ENCODE data around the gene RAB11FIP4. TPM values are rescaled to one million over a fixed set of nuclear protein-coding genes. Genes with fewer than 3 reads are reported as not detected.

RAB11FIP4 gene
- polyA plus RNA-seq, 4 donors, result 11.6 to 33.8 (median 18.7) TPM

DNA sequence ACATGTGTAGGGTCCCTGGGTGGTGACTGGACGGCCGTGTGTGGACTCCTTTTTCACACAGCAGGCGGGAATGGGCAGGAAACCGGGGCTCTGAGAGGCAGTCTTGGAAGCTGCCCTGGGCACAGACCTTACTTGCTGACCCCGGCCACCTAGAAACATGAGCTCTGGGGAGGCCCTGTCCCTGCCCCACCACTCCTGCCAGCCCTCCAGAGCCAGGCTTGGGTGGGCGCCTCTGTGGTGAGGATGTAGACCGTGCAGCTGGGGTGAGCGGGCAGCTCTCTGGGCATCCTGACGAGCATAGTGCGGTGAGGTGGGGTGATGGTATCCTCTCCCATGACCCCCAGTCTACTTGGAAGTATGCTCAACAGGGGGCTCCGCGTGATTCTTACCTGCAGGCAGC is 121.3 kb downstream of the RAB11FIP4 start:
- 94 to 95% (median 94%) methylated on average over 12 of the region's 12 CpGs for WGBS, 3 donors

DNA sequence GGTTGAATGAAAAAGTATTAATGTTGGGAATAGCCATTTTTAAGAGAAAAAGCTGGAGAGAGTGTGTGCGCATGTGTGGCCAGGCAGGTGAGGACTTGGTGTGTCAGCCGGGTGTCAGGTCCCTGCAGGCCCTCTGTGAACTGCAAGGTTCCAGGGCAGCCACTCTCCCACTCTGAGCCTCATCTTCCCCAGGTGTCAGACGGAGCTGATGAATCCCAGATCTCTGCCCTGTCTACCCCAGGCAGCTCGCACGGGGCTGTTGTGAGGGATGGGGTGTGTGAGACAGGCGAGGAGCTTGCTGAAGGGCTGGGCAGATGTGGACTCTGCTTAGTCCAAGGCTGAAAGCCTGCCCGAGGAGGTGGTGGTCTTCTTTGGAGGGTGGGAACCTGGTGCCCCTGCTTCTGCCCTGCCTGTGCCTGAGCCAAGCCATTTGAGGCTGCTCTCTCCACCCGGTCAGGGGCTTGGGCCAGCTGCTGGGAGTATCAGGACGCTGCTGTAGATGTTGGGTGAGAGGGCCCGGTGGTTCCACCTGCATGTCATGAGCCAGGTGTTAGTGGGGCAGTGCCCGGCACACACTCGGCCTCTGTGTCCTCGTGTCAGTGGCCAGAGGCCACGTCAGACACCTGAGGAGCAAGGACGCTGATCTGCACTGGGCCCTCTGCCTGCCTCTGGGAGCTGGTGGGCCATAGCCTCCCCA is 122.4 kb downstream of the RAB11FIP4 start:
- Histone ChIP-seq H3K4me1 (ENCODE audit: control insufficient read depth in 3 of 3, insufficient read depth in 2 of 3, low read depth in 1 of 3, low read length in 2 of 3) (peaks cover 0 to 18% (median 0%) of the 10 kb centered on the region in 3 donors), H3K36me3 (ENCODE audit: control insufficient read depth in 3 of 3, insufficient read depth in 2 of 3, low read depth in 1 of 3, low read length in 3 of 3) (peaks cover 0 to 58% (median 3%) of the 10 kb centered on the region in 3 donors), H3K9me3 (ENCODE audit: control insufficient read depth in 2 of 2, insufficient read depth in 1 of 2, low read depth in 1 of 2, low read length in 1 of 2) (no peaks in the 10 kb centered on the region), H3K27ac (ENCODE audit: low read depth in 1 of 3, low read length in 2 of 3) (no peak overlapping the region), H3K27me3 (ENCODE audit: control insufficient read depth in 3 of 3, insufficient read depth in 3 of 3, low read length in 3 of 3) (no peaks in the 10 kb centered on the region), H3K4me3 (ENCODE audit: low read depth in 1 of 3, low read length in 3 of 3) (no peak overlapping the region)
- WGBS, 3 donors, result 85 to 89% (median 87%) methylated on average over 14 to 15 of the region's 15 CpGs
- FAIRE-seq, result no peak
- DNase-seq, result no peak

More for the DNA sequence above, 121.3 kb downstream of the RAB11FIP4 start:
- no peak for DNase-seq
- no peak for FAIRE-seq
- Histone ChIP-seq H3K4me3 (ENCODE audit: low read depth in 1 of 3, low read length in 3 of 3) (no peak overlapping the region), H3K4me1 (ENCODE audit: control insufficient read depth in 3 of 3, insufficient read depth in 2 of 3, low read depth in 1 of 3, low read length in 2 of 3) (peaks cover 0 to 18% (median 9%) of the 10 kb centered on the region in 3 donors), H3K36me3 (ENCODE audit: control insufficient read depth in 3 of 3, insufficient read depth in 2 of 3, low read depth in 1 of 3, low read length in 3 of 3) (peaks cover 0 to 53% (median 3%) of the 10 kb centered on the region in 3 donors), H3K27me3 (ENCODE audit: control insufficient read depth in 3 of 3, insufficient read depth in 3 of 3, low read length in 3 of 3) (no peaks in the 10 kb centered on the region), H3K27ac (ENCODE audit: low read depth in 1 of 3, low read length in 2 of 3) (no peak overlapping the region), H3K9me3 (ENCODE audit: control insufficient read depth in 2 of 2, insufficient read depth in 1 of 2, low read depth in 1 of 2, low read length in 1 of 2) (no peaks in the 10 kb centered on the region)

DNA sequence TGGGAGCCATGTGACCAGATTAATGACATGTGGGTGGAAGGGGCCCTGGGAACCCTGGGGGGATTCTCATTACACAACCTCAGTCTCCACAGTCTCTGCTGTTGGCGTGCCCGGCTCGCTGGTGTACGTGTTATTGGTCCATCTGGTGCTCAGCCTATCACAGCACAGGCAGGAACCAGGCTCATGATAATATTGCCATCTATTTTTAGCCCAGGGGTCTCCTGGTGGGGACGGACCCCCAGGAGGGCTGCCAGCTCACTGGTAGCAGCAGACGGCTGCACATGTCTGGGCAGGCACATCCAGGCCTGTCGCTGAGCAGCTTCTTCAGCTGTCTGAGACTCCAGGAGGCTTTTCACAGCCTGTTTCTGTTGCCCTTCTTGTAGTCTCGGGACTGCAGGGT is 123.8 kb downstream of the RAB11FIP4 start:
- FAIRE-seq (no peak), DNase-seq (no peak)
- Histone ChIP-seq H3K27ac (ENCODE audit: low read depth in 1 of 3, low read length in 2 of 3) (no peak overlapping the region), H3K9me3 (ENCODE audit: control insufficient read depth in 2 of 2, insufficient read depth in 1 of 2, low read depth in 1 of 2, low read length in 1 of 2) (no peaks in the 10 kb centered on the region), H3K27me3 (ENCODE audit: control insufficient read depth in 3 of 3, insufficient read depth in 3 of 3, low read length in 3 of 3) (no peaks in the 10 kb centered on the region), H3K4me1 (ENCODE audit: control insufficient read depth in 3 of 3, insufficient read depth in 2 of 3, low read depth in 1 of 3, low read length in 2 of 3) (peaks cover 0 to 7% (median 0%) of the 10 kb centered on the region in 3 donors), H3K4me3 (ENCODE audit: low read depth in 1 of 3, low read length in 3 of 3) (no peak overlapping the region), H3K36me3 (ENCODE audit: control insufficient read depth in 3 of 3, insufficient read depth in 2 of 3, low read depth in 1 of 3, low read length in 3 of 3) (peaks cover 0 to 57% (median 3%) of the 10 kb centered on the region in 3 donors)
- WGBS, 3 donors, result 83 to 90% (median 87%) methylated on average over 8 of the region's 8 CpGs

DNA sequence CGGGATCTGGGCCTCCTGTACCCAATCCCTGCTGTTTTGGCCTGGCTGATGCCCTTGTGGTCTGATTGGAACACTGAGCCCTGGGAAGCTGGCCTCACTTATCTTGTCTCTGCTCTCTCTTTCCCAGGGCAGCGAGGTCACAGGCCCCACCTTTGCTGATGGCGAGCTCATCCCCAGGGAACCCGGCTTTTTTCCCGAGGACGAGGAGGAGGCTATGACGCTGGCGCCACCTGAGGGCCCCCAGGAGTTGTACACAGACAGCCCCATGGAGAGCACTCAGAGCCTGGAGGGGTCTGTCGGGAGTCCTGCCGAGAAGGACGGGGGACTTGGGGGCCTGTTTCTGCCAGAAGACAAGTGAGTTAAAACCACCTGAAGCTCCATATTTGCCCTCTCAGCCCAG is 126.0 kb downstream of the RAB11FIP4 start:
- FAIRE-seq (no peak), DNase-seq (peak in 1 of 2 donors; percentile 38)
- no peak overlapping the region for H3K27ac ChIP-seq (ENCODE audit: low read depth in 1 of 3, low read length in 2 of 3)
- peaks cover 0 to 3% (median 0%) of the 10 kb centered on the region in 3 donors for H3K4me1 ChIP-seq (ENCODE audit: control insufficient read depth in 3 of 3, insufficient read depth in 2 of 3, low read depth in 1 of 3, low read length in 2 of 3)
- H3K27me3 ChIP-seq (ENCODE audit: control insufficient read depth in 3 of 3, insufficient read depth in 3 of 3, low read length in 3 of 3), result no peaks in the 10 kb centered on the region
- no peak overlapping the region for H3K4me3 ChIP-seq (ENCODE audit: low read depth in 1 of 3, low read length in 3 of 3)
- WGBS, 3 donors, result 48 to 60% (median 54%) methylated on average over 11 of the region's 11 CpGs
- peaks cover 0 to 3% of the 10 kb centered on the region in 2 donors for H3K9me3 ChIP-seq (ENCODE audit: control insufficient read depth in 2 of 2, insufficient read depth in 1 of 2, low read depth in 1 of 2, low read length in 1 of 2)
- peaks cover 2 to 58% (median 6%) of the 10 kb centered on the region in 3 donors for H3K36me3 ChIP-seq (ENCODE audit: control insufficient read depth in 3 of 3, insufficient read depth in 2 of 3, low read depth in 1 of 3, low read length in 3 of 3)

DNA sequence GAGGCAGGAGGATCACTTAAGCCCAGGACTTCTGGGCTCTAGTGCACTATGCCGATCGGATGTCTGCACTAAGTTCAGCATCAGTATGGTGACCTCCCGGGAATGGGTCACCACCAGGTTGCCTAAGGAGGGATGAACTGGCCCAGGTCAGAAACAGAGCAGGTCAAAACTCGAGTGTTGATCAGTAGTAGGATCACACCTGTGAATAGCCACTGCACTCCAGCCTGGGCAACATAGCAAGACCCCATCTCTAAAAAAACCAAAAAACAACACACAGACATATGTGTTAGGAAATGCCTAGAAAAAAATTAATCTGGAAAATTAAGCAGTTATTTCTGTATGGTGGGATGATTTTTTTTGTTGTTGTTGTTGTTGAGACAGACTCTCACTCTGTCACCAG is 127.0 kb downstream of the RAB11FIP4 start:
- WGBS, 3 donors, result 88 to 95% (median 93%) methylated on average over 4 of the region's 4 CpGs

DNA sequence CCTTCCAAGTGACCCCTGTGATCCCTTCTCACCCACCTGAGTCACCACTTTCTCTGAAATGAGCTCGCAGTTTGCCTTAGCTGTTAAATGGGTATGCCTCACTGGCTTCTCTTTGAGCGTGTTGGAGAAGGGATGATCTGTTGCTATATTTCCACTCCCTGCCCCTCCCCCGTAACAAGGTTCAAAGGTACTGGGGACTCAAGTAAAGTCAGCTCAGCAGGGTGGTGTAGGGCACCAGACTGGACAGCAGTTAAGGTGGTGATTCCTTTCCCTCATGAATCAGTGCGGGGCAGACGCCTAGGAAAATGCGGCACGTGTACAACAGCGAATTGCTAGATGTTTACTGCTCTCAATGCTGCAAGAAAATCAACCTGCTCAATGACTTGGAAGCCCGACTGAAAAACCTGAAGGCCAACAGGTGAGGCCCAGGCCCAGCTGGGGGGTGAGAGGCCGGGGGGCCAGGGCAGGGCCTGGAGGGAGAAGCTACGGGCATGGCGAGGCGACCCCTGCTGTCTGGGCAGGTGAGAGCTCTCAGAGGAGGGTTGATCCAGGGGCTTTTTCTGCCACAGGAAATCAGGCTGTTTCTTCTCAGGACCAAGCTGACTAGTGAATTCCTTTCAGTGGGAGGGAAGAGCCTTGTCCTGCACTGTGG is 130.3 kb downstream of the RAB11FIP4 start:
- Histone ChIP-seq H3K4me3 (ENCODE audit: low read depth in 1 of 3, low read length in 3 of 3) (no peak overlapping the region), H3K9me3 (ENCODE audit: control insufficient read depth in 2 of 2, insufficient read depth in 1 of 2, low read depth in 1 of 2, low read length in 1 of 2) (peaks cover 0 to 30% of the 10 kb centered on the region in 2 donors), H3K36me3 (ENCODE audit: control insufficient read depth in 3 of 3, insufficient read depth in 2 of 3, low read depth in 1 of 3, low read length in 3 of 3) (peaks cover 7 to 80% (median 8%) of the 10 kb centered on the region in 3 donors), H3K4me1 (ENCODE audit: control insufficient read depth in 3 of 3, insufficient read depth in 2 of 3, low read depth in 1 of 3, low read length in 2 of 3) (peaks cover 0 to 3% (median 0%) of the 10 kb centered on the region in 3 donors), H3K27ac (ENCODE audit: low read depth in 1 of 3, low read length in 2 of 3) (no peak overlapping the region), H3K27me3 (ENCODE audit: control insufficient read depth in 3 of 3, insufficient read depth in 3 of 3, low read length in 3 of 3) (no peaks in the 10 kb centered on the region)
- 90 to 92% (median 90%) methylated on average over 13 of the region's 13 CpGs for WGBS, 3 donors
- DNase-seq (peak; percentile 35 to 71), FAIRE-seq (no peak)

More for the DNA sequence above, 127.0 kb downstream of the RAB11FIP4 start:
- peaks cover 0 to 13% of the 10 kb centered on the region in 2 donors for H3K9me3 ChIP-seq (ENCODE audit: control insufficient read depth in 2 of 2, insufficient read depth in 1 of 2, low read depth in 1 of 2, low read length in 1 of 2)
- H3K36me3 ChIP-seq (ENCODE audit: control insufficient read depth in 3 of 3, insufficient read depth in 2 of 3, low read depth in 1 of 3, low read length in 3 of 3), result peaks cover 2 to 68% (median 11%) of the 10 kb centered on the region in 3 donors
- DNase-seq (no peak), FAIRE-seq (no peak)
- peaks cover 0 to 3% (median 0%) of the 10 kb centered on the region in 3 donors for H3K4me1 ChIP-seq (ENCODE audit: control insufficient read depth in 3 of 3, insufficient read depth in 2 of 3, low read depth in 1 of 3, low read length in 2 of 3)
- no peak overlapping the region for H3K27ac ChIP-seq (ENCODE audit: low read depth in 1 of 3, low read length in 2 of 3)
- no peak overlapping the region for H3K4me3 ChIP-seq (ENCODE audit: low read depth in 1 of 3, low read length in 3 of 3)
- H3K27me3 ChIP-seq (ENCODE audit: control insufficient read depth in 3 of 3, insufficient read depth in 3 of 3, low read length in 3 of 3), result no peaks in the 10 kb centered on the region

DNA sequence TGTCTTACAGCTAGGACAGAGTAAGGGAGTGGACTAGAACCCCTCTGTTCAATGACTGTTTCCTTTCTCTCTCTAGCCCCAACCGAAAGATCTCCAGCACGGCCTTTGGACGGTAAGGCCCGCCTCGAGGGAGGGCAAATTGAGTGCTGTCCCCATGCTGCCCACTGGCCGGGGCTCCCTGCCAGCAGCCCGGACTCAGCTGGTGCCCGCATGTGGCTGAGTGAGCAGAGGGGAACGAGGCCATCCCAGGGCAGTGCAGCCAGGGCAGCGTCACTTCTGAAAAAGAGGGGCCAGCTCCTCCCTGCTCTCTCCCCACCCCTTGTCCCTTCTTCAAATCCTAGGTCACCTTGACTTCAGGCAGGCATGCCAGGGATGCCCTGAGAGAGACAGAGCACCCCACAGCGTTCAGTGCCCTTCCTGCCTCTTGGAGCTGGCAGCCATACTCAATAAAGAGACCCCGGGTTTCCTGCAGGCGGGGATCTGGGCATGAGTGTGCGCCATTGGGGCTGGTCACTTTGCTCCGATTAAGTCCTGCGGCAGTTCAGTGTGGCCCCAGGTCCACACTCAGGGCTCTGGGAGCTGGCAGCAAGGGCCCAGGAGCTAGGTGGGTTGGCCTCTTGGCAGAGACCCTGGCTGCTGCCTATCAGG is 130.9 kb downstream of the RAB11FIP4 start:
- H3K36me3 ChIP-seq (ENCODE audit: control insufficient read depth in 3 of 3, insufficient read depth in 2 of 3, low read depth in 1 of 3, low read length in 3 of 3), result peaks cover 7 to 83% (median 8%) of the 10 kb centered on the region in 3 donors

DNA sequence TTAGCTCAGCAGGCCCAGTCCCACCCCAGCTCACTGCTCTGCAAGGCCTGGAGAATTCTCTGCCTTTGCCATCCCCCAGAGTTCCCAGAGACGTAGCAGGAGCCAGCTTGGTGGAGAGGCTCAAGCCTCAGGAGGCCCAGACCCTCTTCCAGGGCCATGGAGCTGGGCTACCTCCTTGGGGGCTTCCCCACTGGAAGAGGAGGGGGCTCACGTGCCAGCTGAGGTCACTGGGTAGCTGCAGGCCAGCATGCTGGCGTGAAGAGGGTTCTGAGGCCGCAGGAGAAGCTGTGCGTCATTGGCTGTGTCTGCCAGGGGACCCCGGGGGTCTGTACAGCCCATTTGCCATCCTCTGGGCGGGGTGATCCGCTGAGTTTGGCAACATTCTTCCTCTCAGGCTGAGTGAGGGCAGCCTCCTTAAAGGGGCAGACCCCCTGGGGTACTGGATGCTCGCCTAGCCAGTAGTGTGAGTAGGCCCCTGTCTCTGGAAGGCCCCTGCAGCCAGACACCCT is 131.6 kb downstream of the RAB11FIP4 start:
- DNase-seq, result no peak
- Histone ChIP-seq H3K4me3 (ENCODE audit: low read depth in 1 of 3, low read length in 3 of 3) (no peak overlapping the region), H3K4me1 (ENCODE audit: control insufficient read depth in 3 of 3, insufficient read depth in 2 of 3, low read depth in 1 of 3, low read length in 2 of 3) (peaks cover 0 to 3% (median 0%) of the 10 kb centered on the region in 3 donors), H3K36me3 (ENCODE audit: control insufficient read depth in 3 of 3, insufficient read depth in 2 of 3, low read depth in 1 of 3, low read length in 3 of 3) (peaks cover 7 to 80% (median 8%) of the 10 kb centered on the region in 3 donors), H3K27me3 (ENCODE audit: control insufficient read depth in 3 of 3, insufficient read depth in 3 of 3, low read length in 3 of 3) (no peaks in the 10 kb centered on the region), H3K9me3 (ENCODE audit: control insufficient read depth in 2 of 2, insufficient read depth in 1 of 2, low read depth in 1 of 2, low read length in 1 of 2) (peaks cover 0 to 30% of the 10 kb centered on the region in 2 donors), H3K27ac (ENCODE audit: low read depth in 1 of 3, low read length in 2 of 3) (no peak overlapping the region)
- FAIRE-seq, result no peak
- 88 to 94% (median 93%) methylated on average over 9 of the region's 9 CpGs for WGBS, 3 donors

More for the DNA sequence above, 130.9 kb downstream of the RAB11FIP4 start:
- WGBS, 3 donors, result 94 to 95% (median 94%) methylated on average over 16 of the region's 16 CpGs
- Histone ChIP-seq H3K4me1 (ENCODE audit: control insufficient read depth in 3 of 3, insufficient read depth in 2 of 3, low read depth in 1 of 3, low read length in 2 of 3) (peaks cover 0 to 3% (median 0%) of the 10 kb centered on the region in 3 donors), H3K27ac (ENCODE audit: low read depth in 1 of 3, low read length in 2 of 3) (no peak overlapping the region), H3K4me3 (ENCODE audit: low read depth in 1 of 3, low read length in 3 of 3) (no peak overlapping the region), H3K27me3 (ENCODE audit: control insufficient read depth in 3 of 3, insufficient read depth in 3 of 3, low read length in 3 of 3) (no peaks in the 10 kb centered on the region), H3K9me3 (ENCODE audit: control insufficient read depth in 2 of 2, insufficient read depth in 1 of 2, low read depth in 1 of 2, low read length in 1 of 2) (peaks cover 0 to 30% of the 10 kb centered on the region in 2 donors)
- FAIRE-seq (no peak), DNase-seq (no peak)

Measured in small intestine (tissue), 7 donors.